B cell (primary cell): ENCODE results near the gene RGN.

Source experiments
- EZH2 ChIP-seq: IDR thresholded peaks from 2 replicates; pipeline ENCODE4 v1.6.1; 2012; ENCODE audit warnings: borderline replicate concordance, low read depth, mild to moderate bottlenecking, moderate library complexity, low read length; ENCODE audit not compliant: insufficient read depth, poor library complexity, severe bottlenecking
- TF ChIP-seq, protein P1 (sequence below): fragments of 200-600 bp; IDR thresholded peaks from one replicate; pipeline ENCODE4 v1.8.0; 2022; ENCODE audit warnings: antibody characterized with exemption, mild to moderate bottlenecking

DNA sequence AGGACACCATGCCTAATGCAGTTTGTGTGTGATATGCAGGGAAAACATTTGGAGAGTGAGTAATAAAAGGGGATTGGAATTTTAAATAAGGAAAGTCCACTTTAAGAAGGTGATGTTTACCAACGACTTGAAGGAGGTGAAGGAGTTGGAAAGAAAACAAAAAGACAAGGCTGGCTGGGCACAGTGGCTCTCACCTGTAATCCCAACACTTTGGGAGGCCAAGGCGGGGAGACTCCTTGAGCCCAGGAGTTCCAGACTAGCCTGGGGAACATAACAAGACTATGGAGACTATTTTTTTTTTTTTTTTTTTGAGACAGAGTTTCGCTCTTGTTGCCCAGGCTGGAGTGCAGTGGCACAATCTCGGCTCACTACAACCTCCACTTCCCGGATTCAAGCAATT, 55.2 kb downstream of the RGN start:
- TF ChIP-seq, protein P1, sequence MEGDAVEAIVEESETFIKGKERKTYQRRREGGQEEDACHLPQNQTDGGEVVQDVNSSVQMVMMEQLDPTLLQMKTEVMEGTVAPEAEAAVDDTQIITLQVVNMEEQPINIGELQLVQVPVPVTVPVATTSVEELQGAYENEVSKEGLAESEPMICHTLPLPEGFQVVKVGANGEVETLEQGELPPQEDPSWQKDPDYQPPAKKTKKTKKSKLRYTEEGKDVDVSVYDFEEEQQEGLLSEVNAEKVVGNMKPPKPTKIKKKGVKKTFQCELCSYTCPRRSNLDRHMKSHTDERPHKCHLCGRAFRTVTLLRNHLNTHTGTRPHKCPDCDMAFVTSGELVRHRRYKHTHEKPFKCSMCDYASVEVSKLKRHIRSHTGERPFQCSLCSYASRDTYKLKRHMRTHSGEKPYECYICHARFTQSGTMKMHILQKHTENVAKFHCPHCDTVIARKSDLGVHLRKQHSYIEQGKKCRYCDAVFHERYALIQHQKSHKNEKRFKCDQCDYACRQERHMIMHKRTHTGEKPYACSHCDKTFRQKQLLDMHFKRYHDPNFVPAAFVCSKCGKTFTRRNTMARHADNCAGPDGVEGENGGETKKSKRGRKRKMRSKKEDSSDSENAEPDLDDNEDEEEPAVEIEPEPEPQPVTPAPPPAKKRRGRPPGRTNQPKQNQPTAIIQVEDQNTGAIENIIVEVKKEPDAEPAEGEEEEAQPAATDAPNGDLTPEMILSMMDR, result no peak
- no peak for TF ChIP-seq EZH2
